Omental fat pad (tissue), 4 donors: ENCODE measurements around the gene GLYAT. TPM values are rescaled to one million over a fixed set of nuclear protein-coding genes. Genes with fewer than 3 reads are reported as not detected.
A peak's percentile ranks its signal among the peaks of the same experiment; 100 is the strongest.

Experiments
- ATAC-seq: fragments of 150-250 bp; one replicate; pipeline ENCODE4 v1.9.1; 2016; ENCODE audit warnings: mild to moderate bottlenecking, moderate library complexity; ENCODE audit not compliant: low FRiP score
- DNase-seq: peaks from one replicate; pipeline ENCODE4 v3.0.0-alpha.2; 2019; ENCODE audit warnings: low spot score
- total RNA-seq, 4 donors: library from RNA; depleted of rRNA; stranded (reverse); fragments of >200 nt; gene quantifications; one replicate each; pipeline ENCODE4 v1.1.0, GENCODE V29; 2016
- TF ChIP-seq, protein P1 (sequence below), 3 donors: fragments of 450-650 bp; IDR thresholded peaks; one replicate each; pipeline ENCODE4 v1.5.1; 2016 to 2017; ENCODE audit warnings: antibody characterized with exemption in 3 of 3, mild to moderate bottlenecking in 3 of 3, moderate library complexity in 2 of 3

The GLYAT gene
- total RNA-seq, 4 donors from 2014 or later: 1.2 to 4.9 (median 3.8) TPM

DNA sequence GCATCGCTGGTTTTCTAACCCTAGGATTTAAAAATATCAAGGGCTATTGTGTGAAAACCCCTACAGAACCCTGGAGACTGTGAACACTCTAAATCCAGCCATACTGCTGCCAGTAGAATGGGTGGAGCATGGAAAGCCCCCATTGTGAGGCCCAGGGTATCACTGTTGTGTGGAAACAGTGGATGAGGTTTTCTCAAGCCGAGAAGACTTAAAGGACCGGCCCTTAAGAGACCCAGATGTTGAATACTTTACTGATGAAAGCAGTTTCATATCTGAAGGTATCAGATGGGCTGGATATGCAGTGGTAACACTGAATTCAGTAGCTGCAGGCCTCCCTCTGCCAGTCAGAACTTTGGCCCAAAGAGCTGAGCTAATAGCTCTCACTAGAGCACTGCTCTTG, 41.6 kb upstream of the GLYAT start:
- no peak for ATAC-seq
- TF ChIP-seq, protein P1, sequence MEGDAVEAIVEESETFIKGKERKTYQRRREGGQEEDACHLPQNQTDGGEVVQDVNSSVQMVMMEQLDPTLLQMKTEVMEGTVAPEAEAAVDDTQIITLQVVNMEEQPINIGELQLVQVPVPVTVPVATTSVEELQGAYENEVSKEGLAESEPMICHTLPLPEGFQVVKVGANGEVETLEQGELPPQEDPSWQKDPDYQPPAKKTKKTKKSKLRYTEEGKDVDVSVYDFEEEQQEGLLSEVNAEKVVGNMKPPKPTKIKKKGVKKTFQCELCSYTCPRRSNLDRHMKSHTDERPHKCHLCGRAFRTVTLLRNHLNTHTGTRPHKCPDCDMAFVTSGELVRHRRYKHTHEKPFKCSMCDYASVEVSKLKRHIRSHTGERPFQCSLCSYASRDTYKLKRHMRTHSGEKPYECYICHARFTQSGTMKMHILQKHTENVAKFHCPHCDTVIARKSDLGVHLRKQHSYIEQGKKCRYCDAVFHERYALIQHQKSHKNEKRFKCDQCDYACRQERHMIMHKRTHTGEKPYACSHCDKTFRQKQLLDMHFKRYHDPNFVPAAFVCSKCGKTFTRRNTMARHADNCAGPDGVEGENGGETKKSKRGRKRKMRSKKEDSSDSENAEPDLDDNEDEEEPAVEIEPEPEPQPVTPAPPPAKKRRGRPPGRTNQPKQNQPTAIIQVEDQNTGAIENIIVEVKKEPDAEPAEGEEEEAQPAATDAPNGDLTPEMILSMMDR (IDR thresholded peaks at IDR 0.05): no peak
- DNase-seq: no peak

DNA sequence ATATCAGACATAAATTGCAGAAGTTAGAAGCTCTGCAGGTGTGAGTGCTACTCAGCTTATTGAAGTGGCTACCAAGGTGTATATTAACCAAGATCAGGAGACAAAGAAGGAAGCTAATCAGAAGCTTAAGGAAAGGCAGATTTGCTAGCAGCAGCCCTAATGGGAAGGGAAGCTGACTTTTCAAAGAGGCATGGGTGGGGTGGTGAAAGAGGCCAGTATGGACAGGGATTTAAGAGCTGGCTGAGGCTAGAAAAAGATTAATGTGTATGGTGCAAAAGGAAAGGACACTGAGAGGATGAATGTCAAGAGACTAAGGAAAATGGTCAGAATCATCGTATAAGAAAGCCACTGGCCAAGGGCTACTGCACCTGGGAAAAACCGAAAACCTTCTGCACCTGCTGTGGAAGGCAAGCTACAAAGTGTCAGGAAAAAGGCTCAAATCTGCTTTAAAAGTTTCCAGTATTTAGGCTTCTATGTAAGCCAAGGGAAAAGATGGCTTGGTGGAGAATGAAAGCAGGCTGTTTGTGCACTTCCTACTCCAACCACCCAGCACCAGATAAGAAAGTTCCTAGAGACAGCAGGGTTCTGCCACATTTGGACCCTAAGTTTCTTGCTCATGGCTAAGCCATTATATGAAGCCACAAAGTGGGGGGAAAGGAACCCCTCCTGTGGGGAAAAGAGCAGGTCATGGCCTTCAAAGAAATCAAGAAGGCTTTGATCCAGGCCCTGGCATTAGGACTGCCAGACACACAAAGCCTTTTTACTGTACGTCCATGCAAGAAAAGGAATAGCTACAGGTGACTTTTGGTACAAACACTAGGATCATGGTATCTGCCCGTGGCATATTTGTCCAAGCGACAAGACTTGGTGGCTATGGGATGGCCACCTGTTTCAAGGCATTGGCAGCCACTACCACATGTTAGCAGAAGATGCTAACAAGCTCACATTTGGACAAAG, 40.9 kb upstream of the GLYAT start:
- DNase-seq (no peak), ATAC-seq (no peak)

DNA sequence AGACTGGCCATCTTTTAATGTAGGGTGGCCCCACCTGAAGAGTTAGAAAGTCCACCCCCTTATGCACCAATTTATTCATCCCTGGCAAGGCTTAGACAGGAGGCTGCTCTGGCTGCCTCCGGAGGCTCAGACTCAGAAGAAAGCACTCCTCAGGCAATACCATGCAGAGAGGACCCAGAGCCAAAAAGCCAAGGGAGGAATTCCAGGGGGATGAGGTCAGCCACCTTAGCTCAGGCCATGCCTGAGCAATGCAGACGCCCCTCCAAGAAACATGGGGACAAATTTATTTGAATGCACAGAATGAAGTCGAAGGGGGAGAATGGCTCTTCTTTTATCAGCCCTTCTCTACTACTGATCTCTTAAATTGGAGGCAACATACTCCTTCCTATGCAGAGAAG, 39.7 kb upstream of the GLYAT start:
- DNase-seq: no peak
- peak; percentile 37 for ATAC-seq
- TF ChIP-seq, protein P1 (IDR thresholded peaks at IDR 0.05): no peak

More for the DNA sequence above, 40.9 kb upstream of the GLYAT start:
- TF ChIP-seq, protein P1 (IDR thresholded peaks at IDR 0.05): no peak

DNA sequence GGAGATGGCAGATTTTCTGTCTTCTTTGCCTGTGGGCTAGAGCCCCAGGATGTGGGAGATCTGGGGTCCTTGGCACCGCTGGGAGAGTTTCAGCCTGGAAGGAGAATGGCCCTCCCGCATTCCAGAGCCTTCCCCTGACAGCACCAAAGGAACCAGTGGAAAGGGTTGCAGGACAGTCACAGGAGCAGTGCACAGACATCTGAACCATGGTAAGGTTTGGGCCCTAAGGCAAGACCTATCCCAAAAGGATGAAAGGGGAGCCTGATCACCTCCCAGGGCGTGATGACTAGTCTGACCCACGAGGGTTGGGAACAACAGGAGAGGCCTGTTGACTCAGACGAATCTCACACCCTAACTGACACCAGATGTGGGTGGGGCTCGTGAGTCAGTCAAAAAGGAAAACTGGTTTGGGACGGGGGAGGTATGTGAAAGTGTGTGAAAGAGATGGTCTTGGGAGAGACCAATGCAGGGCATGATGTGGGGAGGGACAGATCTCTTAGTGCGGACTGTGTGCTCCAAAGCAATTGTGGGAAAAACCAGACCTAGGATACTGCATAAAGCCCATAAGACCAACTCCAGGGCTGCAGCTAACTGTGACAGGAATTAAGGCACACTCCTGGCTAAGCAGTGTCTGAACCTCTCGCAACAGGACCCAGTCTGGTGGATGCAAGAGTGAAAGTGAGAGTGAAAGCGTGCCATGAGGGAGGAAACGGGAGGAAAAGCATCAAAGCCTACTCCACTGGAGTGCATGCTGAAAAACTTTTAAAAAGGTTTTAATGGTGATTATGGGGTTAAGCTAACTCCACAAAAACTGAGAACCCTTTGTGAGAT, 39.1 kb upstream of the GLYAT start:
- DNase-seq (no peak), ATAC-seq (no peak)
- TF ChIP-seq, protein P1 (IDR thresholded peaks at IDR 0.05): no peak

DNA sequence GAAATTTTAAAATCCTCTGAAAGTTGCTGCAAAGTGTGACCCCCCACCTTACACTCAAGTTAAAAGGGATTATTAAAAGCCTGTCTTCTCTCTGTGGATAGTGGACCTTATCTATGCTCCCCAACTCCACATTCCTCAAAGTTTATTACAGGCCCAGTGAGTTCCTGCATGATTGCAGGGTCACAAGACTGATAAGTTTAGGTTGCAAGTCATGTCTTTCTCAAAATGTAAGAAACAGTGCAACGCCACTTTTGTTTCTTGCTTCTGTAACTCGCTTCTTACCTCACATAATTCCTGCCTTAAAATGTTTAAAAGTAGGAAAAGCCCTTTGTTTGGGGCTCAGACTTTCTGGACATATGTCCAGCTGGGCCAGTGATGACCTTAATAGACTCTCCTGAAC, 38.4 kb upstream of the GLYAT start:
- ATAC-seq (no peak), DNase-seq (no peak)
- TF ChIP-seq, protein P1 (IDR thresholded peaks at IDR 0.05): no peak

DNA sequence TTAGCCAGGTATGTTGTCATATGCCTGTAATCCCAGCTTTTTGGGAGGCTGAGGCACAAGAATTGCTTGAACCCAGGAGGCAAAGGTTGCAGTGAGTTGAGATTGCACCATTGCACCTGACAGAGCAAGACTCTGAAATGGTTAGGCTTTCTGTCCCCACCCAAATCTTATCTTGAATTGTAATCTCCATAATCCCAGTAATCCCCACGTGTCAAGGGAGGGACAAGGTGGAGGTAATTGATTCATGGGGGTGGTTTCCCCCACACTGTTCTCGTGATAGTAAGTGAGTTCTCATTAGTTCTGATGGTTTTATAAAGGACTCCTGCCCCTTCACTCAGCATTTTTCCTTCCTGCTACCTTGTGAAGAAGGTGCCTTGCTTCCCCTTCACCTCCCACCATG, 37.6 kb upstream of the GLYAT start:
- TF ChIP-seq, protein P1 (IDR thresholded peaks at IDR 0.05): no peak
- ATAC-seq (no peak), DNase-seq (no peak)
